ENCODE results near the gene ADRA2A.

DNA sequence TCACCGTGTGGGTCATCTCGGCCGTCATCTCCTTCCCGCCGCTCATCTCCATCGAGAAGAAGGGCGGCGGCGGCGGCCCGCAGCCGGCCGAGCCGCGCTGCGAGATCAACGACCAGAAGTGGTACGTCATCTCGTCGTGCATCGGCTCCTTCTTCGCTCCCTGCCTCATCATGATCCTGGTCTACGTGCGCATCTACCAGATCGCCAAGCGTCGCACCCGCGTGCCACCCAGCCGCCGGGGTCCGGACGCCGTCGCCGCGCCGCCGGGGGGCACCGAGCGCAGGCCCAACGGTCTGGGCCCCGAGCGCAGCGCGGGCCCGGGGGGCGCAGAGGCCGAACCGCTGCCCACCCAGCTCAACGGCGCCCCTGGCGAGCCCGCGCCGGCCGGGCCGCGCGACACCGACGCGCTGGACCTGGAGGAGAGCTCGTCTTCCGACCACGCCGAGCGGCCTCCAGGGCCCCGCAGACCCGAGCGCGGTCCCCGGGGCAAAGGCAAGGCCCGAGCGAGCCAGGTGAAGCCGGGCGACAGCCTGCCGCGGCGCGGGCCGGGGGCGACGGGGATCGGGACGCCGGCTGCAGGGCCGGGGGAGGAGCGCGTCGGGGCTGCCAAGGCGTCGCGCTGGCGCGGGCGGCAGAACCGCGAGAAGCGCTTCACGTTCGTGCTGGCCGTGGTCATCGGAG, 1.8 kb downstream of the ADRA2A start:
- TF ChIP-seq CTCF (conservative IDR thresholded peaks at IDR 0.05) (no peak), EZH2 (IDR thresholded peaks at IDR 0.05; ENCODE audit: low read depth) (no peak)

Measured in PC-9 (cell line).